Sigmoid colon (tissue), 7 donors: ENCODE measurements around the gene GPR4. TPM values are rescaled to one million over a fixed set of nuclear protein-coding genes. Genes with fewer than 3 reads are reported as not detected.

Experiments used
- DNase-seq: peaks from one replicate; pipeline ENCODE4 v3.0.0-alpha.2; 2019
- H3K27ac ChIP-seq, 4 donors: fragments of 200-600 bp; sonication (generic); one replicate each; pipeline ENCODE4 v1.5.1; 2016 to 2019; ENCODE audit warnings: mild to moderate bottlenecking in 1 of 4
- H3K27me3 ChIP-seq, 3 donors: fragments of 200-600 bp; sonication (generic); one replicate each; pipeline ENCODE4 v1.5.1; 2019; ENCODE audit warnings: mild to moderate bottlenecking in 1 of 3
- H3K36me3 ChIP-seq, 4 donors: fragments of 200-600 bp; sonication (generic); one replicate each; pipeline ENCODE4 v1.5.1; 2016 to 2019
- H3K4me1 ChIP-seq, 4 donors: fragments of 200-600 bp; sonication (generic); one replicate each; pipeline ENCODE4 v1.5.1; 2017 to 2019
- H3K4me3 ChIP-seq, 4 donors: fragments of 200-600 bp; sonication (generic); one replicate each; pipeline ENCODE4 v1.5.1; 2017 to 2019; ENCODE audit warnings: mild to moderate bottlenecking in 2 of 4, moderate library complexity in 1 of 4
- H3K9me3 ChIP-seq, 4 donors: fragments of 200-600 bp in 3 of 4; sonication (generic) in 3 of 4; one replicate each; pipeline versions ENCODE4 v1.5.1 to v1.6.1; 2013 to 2019
- CTCF ChIP-seq, 4 experiments: fragments of 450-650 bp in 3 of 4; fragments of 200-600 bp in 1 of 4; IDR thresholded peaks; one replicate each; pipeline ENCODE4 v1.5.1; 2016 to 2019; ENCODE audit warnings: antibody characterized with exemption in 4 of 4, mild to moderate bottlenecking in 3 of 4, moderate library complexity in 2 of 4
- EP300 ChIP-seq, 4 donors: sonication (generic); formaldehyde crosslinking; IDR thresholded peaks; one replicate each; pipeline ENCODE4 v1.6.1; 2017; ENCODE audit warnings: antibody characterized with exemption in 4 of 4
- POLR2A ChIP-seq, 2 donors: fragments of 450-650 bp; IDR thresholded peaks; one replicate each; pipeline ENCODE4 v1.6.1; 2016; ENCODE audit warnings: antibody characterized with exemption in 2 of 2, mild to moderate bottlenecking in 2 of 2, moderate library complexity in 2 of 2
- POLR2AphosphoS5 ChIP-seq, 4 donors: sonication (generic); formaldehyde crosslinking; IDR thresholded peaks; one replicate each; pipeline ENCODE4 v1.6.1; 2017; ENCODE audit warnings: antibody characterized with exemption in 4 of 4
- WGBS, 2 donors: extraction: QIAGEN DNeasy Blood & Tissue Kit; methylation state at CpG; one replicate each; pipeline ENCODE4 v1.1.7; 2013; 5-methylcytosine and 5-hydroxymethylcytosine counted together
- intact Hi-C: fragments of 100-400 bp; cut with DNase I; formaldehyde crosslinking; loops from one replicate; pipeline ENCODE4 v1.15.1; 2023
- polyA plus RNA-seq, 3 donors: library from polyadenylated mRNA; stranded (reverse); fragments of 200-250 nt; gene quantifications; one replicate each; pipeline ENCODE4 v1.2.3, GENCODE V29; 2013
- total RNA-seq, 4 donors: library from RNA; depleted of rRNA; stranded (reverse); fragments of >200 nt; gene quantifications; one replicate each; pipeline ENCODE4 v1.1.0, GENCODE V29; 2016
- donor health status: healthy with polysubstance abuse.
- donor health status: Bipolar disorder and iron deficiency.
- donor health status: healthy.

Gene GPR4
- total and polyA plus RNA-seq, 7 donors = 0.46 to 1.9 (median 0.99) TPM

GRCh38 chr19:45592366-45592765, 9.6 kb downstream of the GPR4 start:
- H3K36me3 ChIP-seq = no peaks in the 10 kb centered on the region
- H3K4me3 ChIP-seq = no peak overlapping the region
- H3K4me1 ChIP-seq = no peaks in the 10 kb centered on the region
- H3K27me3 ChIP-seq = peaks cover 3 to 67% (median 37%) of the 10 kb centered on the region in 3 donors
- TF ChIP-seq POLR2AphosphoS5 (IDR thresholded peaks at IDR 0.05) (no peak), EP300 (IDR thresholded peaks at IDR 0.05) (no peak), CTCF (IDR thresholded peaks at IDR 0.05) (no peak)
- intact Hi-C loops = no loop called here
- no peak for DNase-seq
- WGBS, 2 donors = 36 to 46% methylated on average over 4 of the region's 4 CpGs
- H3K9me3 ChIP-seq = no peaks in the 10 kb centered on the region
- no peak overlapping the region for H3K27ac ChIP-seq

- Histone ChIP-seq H3K4me3 (no peak overlapping the region), H3K9me3 (no peaks in the 10 kb centered on the region), H3K36me3 (no peaks in the 10 kb centered on the region), H3K4me1 (no peaks in the 10 kb centered on the region), H3K27me3 (peaks cover 0 to 60% (median 30%) of the 10 kb centered on the region in 3 donors), H3K27ac (no peak overlapping the region)
- intact Hi-C loops = no loop called here
- TF ChIP-seq POLR2AphosphoS5 (IDR thresholded peaks at IDR 0.05) (no peak), POLR2A (IDR thresholded peaks at IDR 0.05) (no peak), EP300 (IDR thresholded peaks at IDR 0.05) (no peak), CTCF (IDR thresholded peaks at IDR 0.05) (no peak)
- 93 to 94% methylated on average over 21 of the region's 21 CpGs for WGBS, 2 donors
- no peak for DNase-seq
Observed at GRCh38 chr19:45591638-45592005, 10.4 kb downstream of the GPR4 start.

- Histone ChIP-seq H3K4me1 (no peaks in the 10 kb centered on the region), H3K9me3 (no peaks in the 10 kb centered on the region), H3K27me3 (peaks cover 0 to 55% (median 30%) of the 10 kb centered on the region in 3 donors), H3K27ac (no peak overlapping the region), H3K36me3 (no peaks in the 10 kb centered on the region), H3K4me3 (no peak overlapping the region)
- intact Hi-C loops = no loop called here
- no peak for TF ChIP-seq CTCF (IDR thresholded peaks at IDR 0.05)
- no peak for TF ChIP-seq EP300 (IDR thresholded peaks at IDR 0.05)
- no peak for TF ChIP-seq POLR2AphosphoS5 (IDR thresholded peaks at IDR 0.05)
- TF ChIP-seq POLR2A (IDR thresholded peaks at IDR 0.05) = no peak
- DNase-seq = no peak
- 48 to 49% methylated on average over 48 of the region's 48 CpGs for WGBS, 2 donors
Observed at GRCh38 chr19:45591004-45591637, 10.9 kb downstream of the GPR4 start.

- no peak overlapping the region for H3K4me3 ChIP-seq
- peaks cover 0 to 48% (median 30%) of the 10 kb centered on the region in 3 donors for H3K27me3 ChIP-seq
- WGBS, 2 donors = 58% methylated on average over 15 of the region's 15 CpGs
- DNase-seq = no peak
- H3K4me1 ChIP-seq = peaks cover 0 to under 1% (median 0%) of the 10 kb centered on the region in 4 donors
- TF ChIP-seq POLR2AphosphoS5 (IDR thresholded peaks at IDR 0.05) = no peak
- TF ChIP-seq POLR2A (IDR thresholded peaks at IDR 0.05) = no peak
- no peak for TF ChIP-seq EP300 (IDR thresholded peaks at IDR 0.05)
- H3K27ac ChIP-seq = no peak overlapping the region
- intact Hi-C loops = no loop called here
- H3K36me3 ChIP-seq = no peaks in the 10 kb centered on the region
- H3K9me3 ChIP-seq = no peaks in the 10 kb centered on the region
Observed at GRCh38 chr19:45590300-45591003, 11.6 kb downstream of the GPR4 start.

- Histone ChIP-seq H3K9me3 (no peaks in the 10 kb centered on the region), H3K36me3 (no peaks in the 10 kb centered on the region), H3K4me3 (no peak overlapping the region), H3K27ac (no peak overlapping the region), H3K4me1 (peaks cover 0 to 5% (median 0%) of the 10 kb centered on the region in 4 donors), H3K27me3 (peaks cover 0 to 42% (median 30%) of the 10 kb centered on the region in 3 donors)
- intact Hi-C loops = loop anchor here (10.0 kb wide), 1 partner anchor 155 kb away; no protein-coding TSS in a partner anchor
- no peak for DNase-seq
- TF ChIP-seq EP300 (IDR thresholded peaks at IDR 0.05) = no peak
- TF ChIP-seq CTCF (IDR thresholded peaks at IDR 0.05) = no peak
- no peak for TF ChIP-seq POLR2A (IDR thresholded peaks at IDR 0.05)
- no peak for TF ChIP-seq POLR2AphosphoS5 (IDR thresholded peaks at IDR 0.05)
- WGBS, 2 donors = 84 to 88% methylated on average over 4 of the region's 4 CpGs
Observed at GRCh38 chr19:45589768-45590167, 12.2 kb downstream of the GPR4 start.
